GM19452 (cell line): ENCODE measurements around the gene PCDH1.

Source experiments
- ATAC-seq: cut with Tn5 transposase; IDR thresholded peaks from one replicate; pipeline ENCODE4 v1.9.1; 2021; ENCODE audit not compliant: unreplicated experiment

Gene PCDH1

DNA sequence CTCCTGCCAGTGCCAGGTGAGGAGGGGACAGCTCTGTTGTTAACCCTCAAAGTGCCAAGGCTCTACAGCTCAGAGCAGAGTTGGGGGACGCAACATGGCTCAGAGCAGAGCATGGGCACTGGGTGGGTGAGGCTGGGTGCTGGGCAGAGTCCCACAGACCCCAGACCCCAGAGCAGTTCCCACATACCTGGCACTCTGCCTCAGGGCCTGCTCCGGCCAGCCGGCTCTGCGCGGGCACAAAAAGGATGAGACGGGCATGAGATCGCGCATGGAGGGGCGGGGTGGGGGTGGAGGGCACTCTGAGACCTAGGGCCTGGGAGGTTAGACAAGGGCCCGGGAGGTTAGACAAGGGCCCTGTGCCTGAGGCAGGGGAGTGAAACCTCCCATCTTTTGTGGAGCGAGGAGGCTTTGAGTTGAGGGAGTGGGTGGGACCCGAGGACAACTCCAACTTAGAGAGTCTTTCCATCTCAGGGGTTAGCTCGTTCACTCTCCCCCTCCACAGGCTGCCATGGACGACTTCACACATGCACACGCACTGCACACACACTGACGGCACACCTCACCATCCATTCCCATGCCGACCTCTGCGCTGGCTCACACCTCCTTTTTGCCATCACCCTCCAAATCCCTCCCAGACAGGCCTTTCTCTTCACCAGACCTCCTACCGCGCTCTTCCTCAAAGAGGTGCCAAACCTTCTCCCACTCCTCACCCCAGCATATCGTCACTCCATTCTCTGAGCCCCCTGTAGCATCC is 22.0 kb downstream of the PCDH1 start:
- ATAC-seq = no peak

- no peak for ATAC-seq
Observed at GRCh38 chr5:141855265-141856036, 22.8 kb downstream of the PCDH1 start.

GRCh38 chr5:141853895-141854626 is 24.1 kb downstream of the PCDH1 start:
- no peak for ATAC-seq

GRCh38 chr5:141852448-141852847 is 25.8 kb downstream of the PCDH1 start:
- no peak for ATAC-seq

- ATAC-seq = no peak
Observed at GRCh38 chr5:141851195-141851874, 26.9 kb downstream of the PCDH1 start.

GRCh38 chr5:141850786-141851185 is 27.4 kb downstream of the PCDH1 start:
- ATAC-seq = no peak

DNA sequence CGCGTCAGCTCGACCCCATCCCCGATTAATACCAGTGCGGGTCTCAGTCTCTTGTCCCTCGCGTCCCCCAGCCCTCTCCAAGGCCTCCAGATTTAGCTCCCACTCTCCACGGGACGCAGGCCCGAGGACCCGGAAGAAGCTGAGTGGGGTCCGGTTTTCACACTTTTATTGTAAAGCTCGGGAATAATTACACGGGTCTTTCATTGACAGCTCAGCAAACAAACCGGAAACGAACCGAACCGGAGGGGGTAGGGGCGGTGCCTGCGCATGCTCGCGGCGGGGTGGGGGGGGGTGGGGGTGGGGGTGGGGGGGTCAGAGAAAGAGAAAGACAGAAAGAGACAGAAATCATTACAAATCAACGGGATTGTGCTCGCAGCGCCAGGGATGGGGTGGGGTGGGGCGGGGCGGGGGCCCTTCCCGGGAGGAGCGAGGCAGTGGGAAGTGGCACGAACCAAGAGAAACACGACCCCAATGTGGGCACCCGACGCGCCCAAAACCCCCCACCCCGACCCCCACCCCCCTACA is 27.9 kb downstream of the PCDH1 start:
- ATAC-seq = peak; percentile 5

GRCh38 chr5:141849415-141850243 is 28.6 kb downstream of the PCDH1 start:
- ATAC-seq = peak; percentile 81

GRCh38 chr5:141848744-141849414 is 29.3 kb downstream of the PCDH1 start:
- ATAC-seq = no peak

- ATAC-seq = no peak
Observed at GRCh38 chr5:141846031-141846430, 32.2 kb downstream of the PCDH1 start.

DNA sequence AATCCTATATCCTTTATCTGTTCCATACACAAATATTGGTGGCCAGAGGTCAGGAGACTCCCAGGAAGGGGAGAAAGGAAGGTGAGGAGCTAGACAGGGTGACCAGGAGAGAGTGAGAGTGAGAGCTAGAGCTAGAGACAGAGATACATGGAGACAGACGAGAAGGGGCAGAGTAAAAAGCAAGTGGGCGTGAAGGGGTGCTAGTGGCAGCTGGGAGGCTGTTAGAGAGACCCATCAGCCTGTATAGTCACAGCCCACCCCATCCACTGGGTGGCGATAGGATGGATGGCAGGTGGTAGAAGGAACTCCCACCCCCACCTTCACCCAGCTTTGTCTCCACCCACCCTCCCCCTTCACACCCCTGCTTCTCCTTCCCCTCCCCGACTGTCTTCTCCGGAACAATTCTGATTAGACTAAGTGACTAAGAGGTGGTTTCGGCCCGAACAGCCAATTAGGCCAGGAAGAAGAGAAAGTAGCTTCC is 32.8 kb downstream of the PCDH1 start:
- ATAC-seq = no peak

GRCh38 chr5:141844414-141845097 is 33.7 kb downstream of the PCDH1 start:
- ATAC-seq = no peak

DNA sequence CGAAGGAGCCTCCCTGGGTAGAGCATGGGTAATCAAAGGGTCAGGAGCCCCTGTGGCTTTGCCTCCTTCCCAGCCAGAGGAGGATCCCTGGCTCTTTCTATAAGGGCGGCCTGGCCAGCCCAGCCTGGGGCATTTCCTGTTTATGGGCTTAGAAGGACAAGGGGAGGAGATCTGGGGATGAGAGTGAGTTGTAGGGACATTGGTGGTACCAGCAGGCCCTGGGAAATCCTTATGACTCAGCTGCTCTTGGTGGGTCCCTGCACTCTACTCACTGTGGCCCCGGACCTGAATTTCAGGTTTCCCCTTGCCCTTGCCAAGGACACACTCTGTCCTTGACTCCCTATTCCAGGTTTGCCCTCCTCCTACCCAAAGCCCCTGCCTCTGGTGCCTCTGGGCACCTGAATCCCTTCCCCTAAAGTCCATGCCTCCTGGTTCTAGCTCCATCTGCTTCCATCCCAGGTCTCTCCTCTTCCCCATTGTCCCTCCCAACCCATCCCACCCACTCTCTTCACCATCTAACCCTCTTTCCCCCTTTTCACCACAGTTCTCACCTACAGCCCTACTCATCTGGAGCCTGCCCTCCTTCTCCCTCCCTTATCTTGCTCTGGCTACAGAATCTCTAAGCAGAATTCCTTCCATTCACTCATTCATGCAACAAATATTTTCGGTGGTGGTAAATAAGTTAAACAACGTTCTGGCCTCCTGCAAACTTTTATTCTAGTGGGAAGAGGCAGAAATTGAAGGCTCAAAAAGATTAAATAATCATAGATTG is 34.9 kb downstream of the PCDH1 start:
- no peak for ATAC-seq

GRCh38 chr5:141841378-141842180 is 36.6 kb downstream of the PCDH1 start:
- no peak for ATAC-seq

GRCh38 chr5:141840826-141841360 is 37.3 kb downstream of the PCDH1 start:
- ATAC-seq = no peak

DNA sequence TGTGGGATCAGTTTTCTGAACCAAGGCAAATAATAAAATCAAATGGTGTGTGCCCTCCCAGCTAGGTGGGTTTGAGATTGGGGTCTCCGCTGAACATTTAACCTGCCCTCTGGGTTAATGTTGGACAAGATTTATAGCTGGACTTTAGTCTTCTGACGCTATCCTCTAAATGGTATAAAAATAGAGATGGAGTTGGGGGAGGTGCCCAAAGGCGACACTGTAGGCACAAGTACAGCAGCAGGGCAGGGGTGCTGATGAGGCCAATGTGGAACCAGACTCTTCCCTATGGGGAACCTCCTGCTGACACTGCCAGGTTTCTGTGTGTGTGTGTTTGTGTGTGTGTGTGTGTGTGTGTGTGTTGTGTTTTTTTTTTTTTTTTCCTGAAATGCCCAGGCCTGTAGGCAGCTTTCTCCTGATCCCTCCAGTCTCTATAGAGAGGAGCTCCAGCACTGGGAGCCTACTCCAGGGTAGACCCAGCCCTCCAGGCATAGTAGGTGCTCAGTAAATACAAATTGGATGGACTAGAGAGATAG is 37.9 kb downstream of the PCDH1 start:
- ATAC-seq = no peak
